GM10266 (cell line): ENCODE data around the gene KRTAP4-7.
"Not testable (repeated sequence)": the region's sequence is repeated elsewhere in the genome, so short reads cannot be mapped to it uniquely, and the experiment has no call there.

ENCODE experiments used
- DNase-seq: peaks from one replicate; pipeline ENCODE4 v3.0.0; 2012; ENCODE audit errors: extremely low spot score
- CTCF ChIP-seq: IDR thresholded peaks from 2 replicates; pipeline ENCODE4 v1.5.1; 2012; ENCODE audit warnings: mild to moderate bottlenecking, low read depth; ENCODE audit not compliant: control insufficient read depth, insufficient read depth; ENCODE audit errors: missing control alignments

KRTAP4-7 gene

GRCh38 chr17:41111151-41111885, 27.4 kb downstream of the KRTAP4-7 start:
- no peak for TF ChIP-seq CTCF
- DNase-seq = no peak

GRCh38 chr17:41116297-41116696, 32.3 kb downstream of the KRTAP4-7 start:
- TF ChIP-seq CTCF = no peak

GRCh38 chr17:41117846-41118386, 34.0 kb downstream of the KRTAP4-7 start, which contains the start of gene KRTAP4-11:
KRTAP4-11 (minus strand) TSS chr17:41118373; CDS start chr17:41118315, 58 bp downstream.
- not testable (repeated sequence) for DNase-seq

More at GRCh38 chr17:41116297-41116696, 32.3 kb downstream of the KRTAP4-7 start:
- no peak for DNase-seq

- TF ChIP-seq CTCF = no peak
- no peak for DNase-seq
These were observed 34.8 kb downstream of the KRTAP4-7 start for GRCh38 chr17:41118721-41119120.

- DNase-seq = not testable (repeated sequence)
These were observed 36.0 kb downstream of the KRTAP4-7 start for GRCh38 chr17:41119696-41120690.

GRCh38 chr17:41121742-41122141, 37.8 kb downstream of the KRTAP4-7 start:
- no peak for DNase-seq
- TF ChIP-seq CTCF = no peak

- not testable (repeated sequence) for DNase-seq
These were observed 39.5 kb downstream of the KRTAP4-7 start for GRCh38 chr17:41123292-41123990.

- not testable (repeated sequence) for DNase-seq
These were observed 40.0 kb downstream of the KRTAP4-7 start, which contains the start of gene KRTAP4-12 for GRCh38 chr17:41123991-41124371. KRTAP4-12 (minus strand) TSS chr17:41124182; CDS start chr17:41124122, 60 bp downstream.
